Left lung (tissue), 10 donors: Measurements from ENCODE around the gene ZNF525. TPM values are rescaled to one million over a fixed set of nuclear protein-coding genes. Genes with fewer than 3 reads are reported as not detected.
"Not testable (repeated sequence)": the region's sequence is repeated elsewhere in the genome, so short reads cannot be mapped to it uniquely, and the experiment has no call there.

Experiments
- ATAC-seq: fragments of 200-7000 bp; cut with Tn5 transposase; one replicate; pipeline ENCODE4 v1.9.1; 2020; ENCODE audit warnings: moderate library complexity
- DNase-seq, 4 donors: peaks; one replicate each; pipeline ENCODE4 v3.0.0-alpha.2; 2013 to 2020
- H3K27ac ChIP-seq, 2 donors: fragments of 200-600 bp; sonication (generic) in 1 of 2; one replicate each; pipeline versions ENCODE4 v1.5.0 to v1.8.0; 2020 to 2021
- H3K27me3 ChIP-seq, 2 donors: fragments of 200-600 bp; sonication (generic) in 1 of 2; one replicate each; pipeline versions ENCODE4 v1.5.0 to v1.8.0; 2020 to 2021
- H3K36me3 ChIP-seq, 2 donors: fragments of 200-600 bp; sonication (generic) in 1 of 2; one replicate each; pipeline versions ENCODE4 v1.5.0 to v1.8.0; 2020 to 2021
- H3K4me1 ChIP-seq, 2 donors: fragments of 200-600 bp; one replicate each; pipeline ENCODE4 v1.8.0; 2021
- H3K4me3 ChIP-seq, 2 donors: fragments of 200-600 bp; sonication (generic) in 1 of 2; one replicate each; pipeline versions ENCODE4 v1.5.0 to v1.8.0; 2020 to 2021; ENCODE audit warnings: mild to moderate bottlenecking in 1 of 2
- H3K9me3 ChIP-seq, 2 donors: fragments of 200-600 bp; sonication (generic) in 1 of 2; one replicate each; pipeline versions ENCODE4 v1.5.0 to v1.8.0; 2020 to 2021
- CTCF ChIP-seq, 2 donors: fragments of 200-600 bp; sonication (generic) in 1 of 2; IDR thresholded peaks; one replicate each; pipeline versions ENCODE4 v1.5.0 to v1.8.0; 2021; ENCODE audit warnings: antibody characterized with exemption in 2 of 2
- intact Hi-C, 2 donors: fragments of 100-400 bp; cut with DNase I; formaldehyde crosslinking; loops; one replicate each; pipeline versions ENCODE4 v1.11.2 to v1.14.2; 2022
- polyA plus RNA-seq, 6 donors: library from polyadenylated mRNA; unstranded; fragments of 120-200 nt; gene quantifications; one replicate each; pipeline ENCODE4 v1.2.1, GENCODE V29; 2013; ENCODE audit not compliant: insufficient read length in 6 of 6
- total RNA-seq, 2 donors: library from RNA; stranded (reverse); fragmentation: NEBNext Ultra II Directional; extraction: Animal tissue kit (Norgen Biotek cat#: 25700); gene quantifications; one replicate each; pipeline ENCODE4 v1.2.1, GENCODE V29; 2021
- donor health status: DM: no; HTN: yes; CAD: no.
- donor health status: DM: no; HTN: no; CAD: no.

Gene ZNF525
- total and polyA plus RNA-seq, 8 donors = 11.4 to 16.0 (median 14.1) TPM

GRCh38 chr19:53333463-53334449 is 31.7 kb upstream of the ZNF525 start, which contains the start of gene ZNF845:
ZNF845 (plus strand) TSS chr19:53333749; CDS start chr19:53341308, 7,559 bp downstream.
- TF ChIP-seq CTCF (IDR thresholded peaks at IDR 0.05) = no peak

GRCh38 chr19:53344403-53344802 is 21.1 kb upstream of the ZNF525 start:
- intact Hi-C loops, DNase-seq, H3K4me3 ChIP-seq, H3K27me3 ChIP-seq, H3K4me1 ChIP-seq, H3K27ac ChIP-seq, ATAC-seq: not testable (repeated sequence)
- Histone ChIP-seq H3K9me3 (peaks cover 0 to 91% of the 10 kb centered on the region in 2 donors), H3K36me3 (peaks cover 0 to 100% of the 10 kb centered on the region in 2 donors)

More at GRCh38 chr19:53333463-53334449, 31.7 kb upstream of the ZNF525 start, which contains the start of gene ZNF845:
- peak within 1 kb of the TSS; percentile 61 to 69 for H3K27ac ChIP-seq
- peaks cover 0 to 21% of the 10 kb centered on the region in 2 donors for H3K4me1 ChIP-seq
- H3K36me3 ChIP-seq = peaks cover 0 to 15% of the 10 kb centered on the region in 2 donors
- intact Hi-C loops = no loop called here
- H3K9me3 ChIP-seq = peaks cover 0 to 27% of the 10 kb centered on the region in 2 donors
- DNase-seq = peak; percentile 89 to 98 (median 96)
- peak within 1 kb of the TSS; percentile 66 to 67 for H3K4me3 ChIP-seq
- peak; percentile 100 for ATAC-seq
- H3K27me3 ChIP-seq = peaks cover 0 to 4% of the 10 kb centered on the region in 2 donors

- Histone ChIP-seq H3K4me1 (no peaks in the 10 kb centered on the region), H3K4me3 (no peak overlapping the region), H3K9me3 (peaks cover 4 to 87% of the 10 kb centered on the region in 2 donors), H3K36me3 (peaks cover 0 to 29% of the 10 kb centered on the region in 2 donors), H3K27ac (no peak overlapping the region), H3K27me3 (no peaks in the 10 kb centered on the region)
- intact Hi-C loops = no loop called here
- no peak for TF ChIP-seq CTCF (IDR thresholded peaks at IDR 0.05)
- ATAC-seq = no peak
- DNase-seq = no peak
Observed at GRCh38 chr19:53355739-53356138, 9.8 kb upstream of the ZNF525 start.

GRCh38 chr19:53357821-53358581 is 7.5 kb upstream of the ZNF525 start:
- DNase-seq (no peak), ATAC-seq (no peak)
- Histone ChIP-seq H3K27me3 (no peaks in the 10 kb centered on the region), H3K9me3 (peaks cover 0 to 64% of the 10 kb centered on the region in 2 donors), H3K27ac (no peak overlapping the region), H3K4me1 (no peaks in the 10 kb centered on the region), H3K4me3 (no peak overlapping the region), H3K36me3 (peaks cover 0 to 7% of the 10 kb centered on the region in 2 donors)
- intact Hi-C loops = no loop called here
- no peak for TF ChIP-seq CTCF (IDR thresholded peaks at IDR 0.05)

- DNase-seq, H3K4me1 ChIP-seq, H3K36me3 ChIP-seq, H3K4me3 ChIP-seq, H3K27ac ChIP-seq, intact Hi-C loops, H3K27me3 ChIP-seq, ATAC-seq: not testable (repeated sequence)
- H3K9me3 ChIP-seq = peaks cover 0 to 44% of the 10 kb centered on the region in 2 donors
Observed at GRCh38 chr19:53360056-53360455, 5.4 kb upstream of the ZNF525 start.
